NCI-H524 (cell line): Measurements from ENCODE around the gene AGPAT2.

Experiments
- DNase-seq, 2 experiments: peaks; one replicate each; lab custom pipeline; 2025; lab: John Stamatoyannopoulos, UW

AGPAT2 gene

GRCh38 chr9:136673088-136673974 lies 13.9 kb downstream of the AGPAT2 start:
- no peak for DNase-seq

- no peak for DNase-seq
Observed at GRCh38 chr9:136672431-136673087, 14.7 kb downstream of the AGPAT2 start.

GRCh38 chr9:136671646-136672430 lies 15.4 kb downstream of the AGPAT2 start:
- DNase-seq = peak in 1 of 2 experiments; percentile 52

DNA sequence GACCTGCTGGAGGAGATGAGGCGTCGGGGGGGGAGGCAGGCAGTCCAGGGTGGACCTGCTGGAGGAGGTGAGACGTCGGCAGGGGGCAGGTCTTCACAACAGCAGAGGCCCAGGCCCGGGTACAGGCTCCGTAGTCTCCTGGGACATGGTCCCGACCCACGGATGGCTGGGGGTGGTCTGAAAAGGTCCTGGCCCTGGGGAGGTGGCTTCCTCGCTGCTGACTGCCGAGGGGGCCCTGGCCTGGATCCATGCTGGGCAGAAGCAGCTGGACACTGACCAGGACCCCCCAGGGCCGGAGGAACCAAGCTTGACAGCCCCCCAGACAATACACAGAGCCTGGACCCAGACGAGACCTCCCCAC lies 16.0 kb downstream of the AGPAT2 start:
- peak in 1 of 2 experiments; percentile 43 for DNase-seq

DNA sequence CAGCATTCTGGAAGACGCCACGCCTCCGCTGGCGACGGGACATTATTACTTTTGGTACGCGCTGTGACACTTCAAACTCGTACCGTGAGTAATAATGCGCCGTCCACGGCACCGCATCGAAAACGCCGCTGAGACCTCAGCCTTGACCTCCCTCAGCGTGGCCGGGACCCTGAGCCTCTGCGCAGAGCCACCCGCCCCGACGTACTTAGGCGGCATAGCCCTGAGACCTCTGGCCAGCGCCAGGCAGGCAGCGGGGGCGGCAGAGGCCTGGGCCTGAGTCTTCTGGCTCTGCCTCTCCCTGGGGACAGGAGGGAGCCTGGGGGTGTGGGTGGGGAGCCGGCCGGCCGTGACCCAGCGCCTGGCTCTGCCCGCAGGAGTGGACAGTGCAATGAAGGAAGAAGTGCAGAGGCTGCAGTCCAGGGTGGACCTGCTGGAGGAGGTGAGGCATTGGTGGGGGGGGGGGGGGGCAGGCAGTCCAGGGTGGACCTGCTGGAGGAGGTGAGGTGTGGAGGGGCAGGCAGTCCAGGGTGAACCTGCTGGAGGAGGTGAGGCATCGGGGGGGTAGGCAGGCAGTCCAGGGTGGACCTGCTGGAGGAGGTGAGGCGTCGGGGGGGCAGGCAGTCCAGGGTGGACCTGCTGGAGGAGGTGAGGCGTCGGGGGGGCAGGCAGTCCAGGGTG lies 16.5 kb downstream of the AGPAT2 start:
- DNase-seq = no peak

- no peak for DNase-seq
Observed at GRCh38 chr9:136669791-136670464, 17.3 kb downstream of the AGPAT2 start.

GRCh38 chr9:136668983-136669790 lies 18.1 kb downstream of the AGPAT2 start:
- no peak for DNase-seq

DNA sequence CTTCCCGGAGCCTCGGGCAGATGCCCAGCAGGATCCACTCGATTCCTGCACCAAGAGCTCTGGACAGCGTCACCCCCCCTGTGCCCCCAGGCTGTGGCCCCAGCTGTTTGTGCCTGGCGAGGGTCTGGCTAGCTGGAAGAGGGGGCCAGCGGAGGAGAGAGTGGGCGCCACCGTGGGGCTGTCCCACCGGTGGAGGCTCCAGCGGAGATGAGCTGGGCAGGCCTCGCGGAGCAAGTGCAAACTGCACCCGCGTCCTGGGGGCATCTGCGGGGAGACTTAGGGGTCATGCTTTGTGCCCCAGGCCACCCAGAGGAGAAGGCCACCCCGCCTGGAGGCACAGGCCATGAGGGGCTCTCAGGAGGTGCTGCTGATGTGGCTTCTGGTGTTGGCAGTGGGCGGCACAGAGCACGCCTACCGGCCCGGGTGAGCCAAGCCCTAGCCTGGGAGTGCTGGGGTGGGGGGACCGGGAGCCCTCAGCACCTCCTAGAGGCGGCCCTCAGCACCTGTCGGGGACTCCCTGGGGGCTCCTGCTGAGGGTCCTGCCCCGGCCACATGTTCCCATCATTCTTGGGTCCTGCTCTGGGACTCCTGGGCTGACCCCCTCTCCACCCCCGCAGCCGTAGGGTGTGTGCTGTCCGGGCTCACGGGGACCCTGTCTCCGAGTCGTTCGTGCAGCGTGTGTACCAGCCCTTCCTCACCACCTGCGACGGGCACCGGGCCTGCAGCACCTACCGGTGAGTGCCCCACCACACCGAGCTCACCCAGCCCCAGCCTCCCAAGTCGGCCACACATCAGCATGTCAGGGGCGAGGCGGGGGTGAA lies 19.1 kb downstream of the AGPAT2 start:
- no peak for DNase-seq

DNA sequence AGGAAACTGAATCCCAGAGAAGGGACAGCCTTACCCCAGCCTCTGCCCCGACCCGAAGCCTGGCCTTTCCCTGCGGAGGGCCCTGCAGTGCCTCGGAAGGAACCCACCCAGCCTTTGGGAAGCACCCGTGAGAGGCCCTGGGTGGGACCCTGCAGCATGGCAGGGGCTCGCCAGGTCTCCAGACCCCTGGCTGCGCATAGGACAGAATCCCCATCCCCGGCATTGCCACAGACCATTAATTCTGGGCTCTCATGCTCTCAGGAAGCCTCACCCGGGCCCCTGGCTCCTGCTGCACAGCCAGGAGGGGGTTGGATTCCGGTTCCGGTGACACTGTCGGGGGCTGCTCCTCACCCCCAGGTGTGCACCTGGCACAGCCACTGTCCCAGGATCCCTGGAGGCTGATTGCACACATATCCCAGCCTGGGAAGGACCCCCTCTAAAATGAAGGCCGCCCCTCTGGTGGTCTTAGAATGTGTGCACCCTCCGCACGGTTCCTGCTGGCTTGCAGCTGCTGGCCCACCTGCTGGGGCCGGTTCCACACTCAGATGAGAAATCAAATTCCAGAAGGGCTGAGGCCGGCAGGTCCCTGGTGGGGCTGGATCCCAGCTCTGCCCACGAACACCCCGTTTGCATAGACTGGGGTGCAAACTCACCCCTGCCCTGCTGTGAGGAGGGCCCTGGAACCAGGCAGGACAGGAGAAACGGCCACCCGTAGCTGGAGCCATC lies 19.9 kb downstream of the AGPAT2 start:
- DNase-seq = no peak

- DNase-seq = no peak
Observed at GRCh38 chr9:136666372-136667213, 20.7 kb downstream of the AGPAT2 start.

GRCh38 chr9:136665704-136666371 lies 21.4 kb downstream of the AGPAT2 start:
- DNase-seq = no peak

- peak in 1 of 2 experiments; percentile 27 for DNase-seq
Observed at GRCh38 chr9:136665111-136665703, 22.1 kb downstream of the AGPAT2 start.

DNA sequence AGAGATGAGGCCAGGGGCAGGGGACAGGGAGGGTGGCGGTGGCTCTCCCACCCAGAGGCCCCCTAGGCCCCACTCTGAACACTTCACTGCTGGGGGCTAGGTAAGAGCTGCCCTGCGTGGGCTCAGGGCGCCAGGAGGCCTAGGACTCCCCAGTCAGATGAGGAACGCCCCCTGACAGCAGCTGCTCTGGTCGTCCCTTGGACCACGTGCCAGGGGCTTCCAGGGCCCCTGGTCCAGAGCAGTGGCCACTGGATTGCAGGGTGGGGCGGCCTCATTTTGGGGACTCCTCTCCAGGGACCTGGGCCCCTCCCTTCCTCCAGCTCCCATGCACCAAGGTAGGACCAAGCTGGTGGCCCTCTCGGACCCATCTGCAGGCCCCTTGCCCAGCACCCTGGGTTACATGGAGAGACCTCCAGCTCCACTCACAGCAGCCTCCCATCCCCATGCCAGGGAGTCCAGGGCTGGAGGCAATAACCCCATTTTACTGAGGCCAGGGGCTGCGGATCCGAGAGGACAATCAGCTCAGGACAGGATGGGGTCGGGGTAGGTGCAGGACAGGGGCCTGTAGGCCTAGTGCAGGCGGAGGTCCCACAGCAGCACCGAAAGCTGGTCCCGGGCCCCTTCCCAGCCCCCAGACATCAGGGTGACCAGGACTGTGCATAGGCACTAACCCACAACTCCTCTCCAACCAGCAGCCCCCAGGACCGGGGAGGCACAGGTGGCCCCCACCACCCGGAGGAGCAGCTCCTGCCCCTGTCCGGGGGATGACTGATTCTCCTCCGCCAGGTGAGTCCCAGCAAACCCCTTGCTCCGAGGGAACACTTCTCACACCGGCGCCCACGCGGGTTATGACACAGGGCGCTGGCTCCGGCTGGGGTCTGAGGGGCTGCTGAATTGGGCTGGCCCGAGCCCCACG lies 23.0 kb downstream of the AGPAT2 start:
- DNase-seq = no peak

GRCh38 chr9:136662656-136663581 lies 24.3 kb downstream of the AGPAT2 start, which contains the start of gene EGFL7:
TSS of gene EGFL7 (plus strand) at chr9:136662916. CDS start at chr9:136668283, 5,367 bp downstream.
- DNase-seq = no peak

DNA sequence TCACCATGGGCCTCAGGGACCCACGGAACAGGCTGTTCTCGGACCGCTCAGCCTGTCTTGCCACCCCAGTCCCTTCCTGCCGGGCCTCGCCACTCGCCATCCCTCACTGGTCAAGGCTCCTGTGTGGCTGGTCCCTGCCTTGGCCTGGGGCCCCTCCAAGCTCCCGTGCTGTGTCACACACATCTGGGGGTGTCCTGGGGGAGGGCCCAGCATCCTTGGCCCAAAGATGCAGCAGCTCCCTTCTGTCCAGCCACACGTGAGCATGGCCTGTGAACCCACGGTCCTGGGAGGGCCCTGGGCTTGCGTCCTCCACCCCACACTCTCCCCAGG lies 25.0 kb downstream of the AGPAT2 start:
- no peak for DNase-seq
